Measurements from ENCODE around the gene CDPF1. TPM values are rescaled to one million over a fixed set of nuclear protein-coding genes. Genes with fewer than 3 reads are reported as not detected.

The CDPF1 gene
- total RNA-seq, 4 donors from 2014 or later = 5.7 to 18.8 (median 8.5) TPM

DNA sequence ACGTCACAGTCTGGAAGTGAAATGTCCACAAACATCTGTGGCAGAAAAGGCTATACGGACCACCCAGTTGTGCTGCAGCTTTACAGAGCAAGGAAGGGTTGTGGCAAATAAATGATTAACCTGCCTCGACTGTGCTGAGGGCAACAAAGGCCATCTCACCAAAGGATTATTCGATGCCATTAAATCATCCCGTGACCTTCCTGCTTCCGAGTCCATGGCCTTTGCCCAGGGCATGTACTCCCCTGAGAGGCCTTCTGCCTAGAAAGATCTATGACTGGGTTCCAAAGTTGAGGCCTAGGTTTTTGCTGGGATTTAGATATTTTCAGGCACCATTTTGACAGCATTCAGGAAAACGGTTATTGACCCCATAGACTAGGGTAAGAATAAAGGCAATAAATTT, 9.2 kb downstream of the CDPF1 start:
- DNase-seq (ENCODE audit: low spot score) (no peak), ATAC-seq (ENCODE audit: low FRiP score) (no peak)
- TF ChIP-seq, protein P1, sequence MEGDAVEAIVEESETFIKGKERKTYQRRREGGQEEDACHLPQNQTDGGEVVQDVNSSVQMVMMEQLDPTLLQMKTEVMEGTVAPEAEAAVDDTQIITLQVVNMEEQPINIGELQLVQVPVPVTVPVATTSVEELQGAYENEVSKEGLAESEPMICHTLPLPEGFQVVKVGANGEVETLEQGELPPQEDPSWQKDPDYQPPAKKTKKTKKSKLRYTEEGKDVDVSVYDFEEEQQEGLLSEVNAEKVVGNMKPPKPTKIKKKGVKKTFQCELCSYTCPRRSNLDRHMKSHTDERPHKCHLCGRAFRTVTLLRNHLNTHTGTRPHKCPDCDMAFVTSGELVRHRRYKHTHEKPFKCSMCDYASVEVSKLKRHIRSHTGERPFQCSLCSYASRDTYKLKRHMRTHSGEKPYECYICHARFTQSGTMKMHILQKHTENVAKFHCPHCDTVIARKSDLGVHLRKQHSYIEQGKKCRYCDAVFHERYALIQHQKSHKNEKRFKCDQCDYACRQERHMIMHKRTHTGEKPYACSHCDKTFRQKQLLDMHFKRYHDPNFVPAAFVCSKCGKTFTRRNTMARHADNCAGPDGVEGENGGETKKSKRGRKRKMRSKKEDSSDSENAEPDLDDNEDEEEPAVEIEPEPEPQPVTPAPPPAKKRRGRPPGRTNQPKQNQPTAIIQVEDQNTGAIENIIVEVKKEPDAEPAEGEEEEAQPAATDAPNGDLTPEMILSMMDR (IDR thresholded peaks at IDR 0.05) = no peak

DNA sequence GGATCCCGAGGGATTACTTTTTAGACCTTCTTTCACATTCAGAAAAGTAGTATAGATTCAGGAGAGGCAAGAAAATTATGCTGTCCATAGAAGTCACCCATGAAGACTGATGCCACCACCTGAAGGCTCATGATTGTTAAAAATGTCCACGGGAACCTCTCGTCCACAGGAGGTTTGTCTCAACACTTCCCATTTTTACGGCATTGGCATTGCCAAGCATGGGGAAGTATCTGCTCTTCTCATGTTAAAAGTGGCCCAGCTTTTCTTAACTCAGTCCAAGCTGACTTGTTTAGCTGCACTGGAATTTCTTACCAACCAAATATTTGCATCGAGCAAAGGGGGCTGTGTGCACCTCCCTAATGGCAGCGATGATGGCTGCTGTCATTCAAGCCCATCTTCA, 9.6 kb downstream of the CDPF1 start:
- ATAC-seq (ENCODE audit: low FRiP score) = no peak
- DNase-seq (ENCODE audit: low spot score) = no peak
- TF ChIP-seq, protein P1 (IDR thresholded peaks at IDR 0.05) = no peak

DNA sequence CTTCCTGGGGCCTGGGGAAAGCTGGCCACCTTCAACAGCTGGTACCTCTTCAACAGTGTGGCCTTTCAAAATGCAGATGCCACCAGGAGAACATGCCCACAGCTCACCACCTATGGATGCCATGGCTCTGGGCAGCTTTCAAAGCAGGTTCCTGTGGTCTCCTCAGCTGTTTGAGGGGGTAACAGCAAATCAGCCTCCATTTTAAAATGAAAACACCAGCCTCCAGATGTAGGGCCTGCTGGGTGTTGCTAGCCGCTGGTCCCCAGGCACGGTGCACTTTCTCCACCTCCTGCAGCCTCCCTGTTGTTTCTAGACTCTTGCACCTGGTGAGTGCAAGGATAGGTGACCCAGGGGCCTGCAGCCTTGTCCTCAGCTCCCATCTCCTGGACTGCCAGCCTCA, 10.0 kb downstream of the CDPF1 start:
- TF ChIP-seq, protein P1 (IDR thresholded peaks at IDR 0.05) = no peak
- DNase-seq (ENCODE audit: low spot score) (no peak), ATAC-seq (ENCODE audit: low FRiP score) (no peak)

DNA sequence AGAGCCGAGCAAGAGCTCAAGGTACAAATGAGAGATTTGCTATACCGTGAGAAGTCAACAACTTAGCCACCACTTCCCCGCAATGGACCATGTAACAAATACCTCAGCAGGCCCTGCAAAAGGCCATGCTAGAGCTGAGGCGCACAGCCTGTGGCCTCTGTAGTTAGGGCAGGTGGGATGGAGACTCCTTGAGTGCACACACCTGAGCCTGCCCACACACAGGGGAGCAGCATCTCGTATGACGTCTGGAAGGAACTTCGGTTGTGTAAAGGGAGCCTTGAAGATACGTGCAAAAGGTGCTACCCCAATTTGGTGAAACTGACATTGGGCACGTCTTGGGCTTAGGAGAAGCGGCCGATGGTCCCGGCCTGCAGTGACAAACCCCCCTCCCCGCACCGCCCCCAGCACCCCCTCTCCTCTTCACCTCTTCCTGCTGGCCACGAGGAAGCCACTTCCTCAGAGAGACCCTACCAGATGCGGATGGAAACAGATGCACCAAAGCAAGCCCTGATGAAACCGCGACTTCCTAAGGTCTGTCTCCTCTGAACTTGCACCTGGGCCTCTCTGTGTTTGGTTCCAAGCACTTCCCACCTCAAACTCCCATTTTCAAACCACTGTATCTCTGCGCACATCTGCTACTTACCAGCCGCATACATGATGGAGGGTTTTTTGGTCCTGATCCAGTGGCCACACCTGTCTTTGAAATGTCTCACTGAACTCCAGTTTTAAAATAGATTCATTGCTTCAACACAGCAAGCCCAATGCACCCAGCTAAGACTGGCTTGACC, 10.6 kb downstream of the CDPF1 start:
- TF ChIP-seq, protein P1 (IDR thresholded peaks at IDR 0.05) = no peak
- DNase-seq (ENCODE audit: low spot score) (no peak), ATAC-seq (ENCODE audit: low FRiP score) (no peak)

DNA sequence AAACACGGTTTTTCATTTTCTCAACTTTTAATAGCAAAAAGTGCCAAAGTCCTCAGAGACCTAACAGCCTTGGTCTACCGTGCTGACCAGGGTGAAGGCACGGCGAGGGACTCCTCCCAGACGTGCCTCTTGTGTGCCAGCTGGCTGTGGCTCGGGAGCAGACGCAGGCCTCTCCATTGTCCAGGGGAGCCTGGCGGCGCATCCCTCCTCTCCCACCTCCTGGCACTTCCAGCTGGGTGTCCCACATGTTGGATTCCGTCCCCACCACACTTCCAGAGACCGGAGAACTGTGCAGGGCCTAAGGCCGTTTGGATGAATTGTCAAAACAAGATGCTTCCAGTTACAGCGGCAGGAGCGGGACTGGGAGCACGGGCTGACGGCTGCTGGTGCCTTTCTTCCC, 11.6 kb downstream of the CDPF1 start:
- no peak for DNase-seq (ENCODE audit: low spot score)
- no peak for ATAC-seq (ENCODE audit: low FRiP score)
- TF ChIP-seq, protein P1 (IDR thresholded peaks at IDR 0.05) = no peak

DNA sequence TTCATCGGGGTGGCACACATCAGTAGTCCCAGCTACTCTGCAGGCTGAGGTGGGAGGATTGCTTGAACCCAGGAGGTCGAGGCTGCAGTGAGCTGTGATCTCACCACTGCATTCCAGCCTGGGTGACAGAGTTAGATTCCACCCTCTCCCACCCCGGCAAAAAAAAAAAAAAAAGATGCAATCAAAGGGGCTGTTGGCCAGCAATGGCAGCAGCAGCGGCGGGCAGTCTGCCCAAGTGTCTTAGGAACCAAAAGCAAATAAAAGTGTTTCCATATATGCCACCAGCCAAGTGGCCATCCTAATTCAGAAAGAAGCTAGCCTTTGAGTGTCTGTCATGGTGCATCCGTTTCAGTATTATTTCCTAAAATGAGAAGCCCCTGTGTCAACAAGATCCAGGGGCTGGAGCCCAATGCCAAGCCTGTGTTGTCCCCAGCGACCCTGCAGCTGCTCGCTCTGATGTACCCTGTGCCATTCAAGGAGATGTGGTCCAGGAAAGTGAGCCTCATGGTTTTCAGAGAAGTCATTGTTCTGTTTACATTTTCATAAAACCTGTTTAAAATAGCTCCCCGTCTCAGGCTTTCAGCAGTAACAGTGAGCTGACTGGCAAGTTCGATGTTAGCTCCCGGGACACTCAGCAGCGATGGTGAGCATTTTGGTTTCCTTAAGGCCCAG, 12.5 kb downstream of the CDPF1 start:
- TF ChIP-seq, protein P1 (IDR thresholded peaks at IDR 0.05) = no peak
- no peak for ATAC-seq (ENCODE audit: low FRiP score)
- DNase-seq (ENCODE audit: low spot score) = no peak

DNA sequence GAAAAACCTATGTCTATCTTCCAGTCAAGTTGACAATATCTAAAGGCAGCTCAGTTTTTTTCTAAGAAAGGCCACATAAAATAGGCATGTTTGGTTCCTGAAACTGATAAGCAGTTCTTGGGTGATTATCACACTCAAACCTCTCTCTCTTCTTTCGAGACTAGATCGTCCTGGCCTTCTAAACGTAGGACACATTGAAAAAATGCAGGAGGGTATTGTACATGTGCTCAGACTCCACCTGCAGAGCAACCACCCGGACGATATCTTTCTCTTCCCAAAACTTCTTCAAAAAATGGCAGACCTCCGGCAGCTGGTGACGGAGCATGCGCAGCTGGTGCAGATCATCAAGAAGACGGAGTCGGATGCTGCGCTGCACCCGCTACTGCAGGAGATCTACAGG, 15.1 kb downstream of the CDPF1 start:
- ATAC-seq (ENCODE audit: low FRiP score) (no peak), DNase-seq (ENCODE audit: low spot score) (no peak)
- TF ChIP-seq, protein P1 (IDR thresholded peaks at IDR 0.05) = no peak

Measured in omental fat pad (tissue), 4 donors.